HEK293 (cell line): Measurements from ENCODE around the gene DDX23.
A peak's percentile ranks its signal among the peaks of the same experiment; 100 is the strongest.

Experiments
- CTCF ChIA-PET: fragments of 350-600 bp; formaldehyde crosslinking; extraction: SDS; loops from one replicate; lab custom pipeline; 2021; ENCODE audit warnings: antibody characterized with exemption; lab: Yijun Ruan, JAX
- POLR2A ChIA-PET: fragments of 300-600 bp; formaldehyde crosslinking; extraction: SDS; loops from one replicate; lab custom pipeline; 2020; ENCODE audit warnings: antibody characterized with exemption, inconsistent platforms; lab: Yijun Ruan, JAX
- H3K27ac ChIP-seq: fragments of 200-500 bp; sonication (Bioruptor generic); 2 replicates; pipeline ENCODE4 v1.5.1; 2014; ENCODE audit warnings: low read depth, low read length, control low read depth, inconsistent platforms; ENCODE audit errors: extremely low read depth
- H3K36me3 ChIP-seq, 2 experiments: fragments of 200-500 bp in 1 of 2; sonication (Bioruptor generic) in 1 of 2; 1 replicate in 1 of 2; 2 replicates in 1 of 2; pipeline ENCODE4 v1.5.1; 2014 to 2017; ENCODE audit warnings: inconsistent platforms in 2 of 2, low read length in 2 of 2; ENCODE audit not compliant: control insufficient read depth in 2 of 2, insufficient read depth in 1 of 2
- H3K4me1 ChIP-seq: fragments of 200-500 bp; sonication (Bioruptor generic); 2 replicates; pipeline ENCODE4 v1.5.1; 2014; ENCODE audit warnings: mild to moderate bottlenecking, low read length, inconsistent platforms; ENCODE audit not compliant: control insufficient read depth, insufficient read depth
- H3K4me3 ChIP-seq: 2 replicates; pipeline ENCODE4 v1.5.1; 2011; ENCODE audit warnings: low read depth, mild to moderate bottlenecking, control low read depth, low read length, moderate library complexity
- H3K9me3 ChIP-seq: fragments of 200-500 bp; sonication (Bioruptor generic); 2 replicates; pipeline ENCODE4 v1.5.1; 2014; ENCODE audit warnings: low read depth, low read length, inconsistent platforms; ENCODE audit not compliant: control insufficient read depth, insufficient read depth
- ATF2 ChIP-seq: fragments of 450-650 bp; formaldehyde crosslinking; IDR thresholded peaks from 2 replicates; pipeline ENCODE4 v1.5.1; 2016; ENCODE audit warnings: missing biosample characterization, missing genetic modification characterization, low read depth
- FEZF1 ChIP-seq: fragments of 450-650 bp; formaldehyde crosslinking; IDR thresholded peaks from 2 replicates; pipeline ENCODE4 v1.5.1; 2016; ENCODE audit warnings: missing biosample characterization, missing genetic modification characterization
- KLF10 ChIP-seq: fragments of 450-650 bp; IDR thresholded peaks from 2 replicates; pipeline ENCODE4 v1.5.1; 2018; ENCODE audit warnings: missing biosample characterization, mild to moderate bottlenecking, missing genetic modification characterization
- SCRT1 ChIP-seq: fragments of 450-650 bp; formaldehyde crosslinking; IDR thresholded peaks from 2 replicates; pipeline ENCODE4 v1.5.1; 2016; ENCODE audit warnings: missing biosample characterization, missing genetic modification characterization, borderline replicate concordance
- SCRT2 ChIP-seq: fragments of 450-650 bp; formaldehyde crosslinking; IDR thresholded peaks from 2 replicates; pipeline ENCODE4 v1.5.1; 2016; ENCODE audit warnings: missing biosample characterization, missing genetic modification characterization
- SP3 ChIP-seq: fragments of 450-650 bp; formaldehyde crosslinking; IDR thresholded peaks from 2 replicates; pipeline ENCODE4 v1.5.1; 2016; ENCODE audit warnings: missing biosample characterization, missing genetic modification characterization
- YY1 ChIP-seq: fragments of 450-650 bp; formaldehyde crosslinking; IDR thresholded peaks from 2 replicates; pipeline ENCODE4 v1.5.1; 2018; ENCODE audit warnings: missing biosample characterization, missing genetic modification characterization
- ZBTB10 ChIP-seq: fragments of 450-650 bp; formaldehyde crosslinking; IDR thresholded peaks from 2 replicates; pipeline ENCODE4 v1.5.1; 2016; ENCODE audit warnings: missing biosample characterization, missing genetic modification characterization
- ZFHX2 ChIP-seq: fragments of 450-650 bp; formaldehyde crosslinking; conservative IDR thresholded peaks from 2 replicates; pipeline ENCODE4 v1.5.1; 2016; ENCODE audit warnings: missing biosample characterization, missing genetic modification characterization
- ZNF132 ChIP-seq: fragments of 450-650 bp; formaldehyde crosslinking; IDR thresholded peaks from 2 replicates; pipeline ENCODE4 v1.5.1; 2017; ENCODE audit warnings: missing biosample characterization, missing genetic modification characterization, borderline replicate concordance
- ZNF184 ChIP-seq: fragments of 450-650 bp; IDR thresholded peaks from 2 replicates; pipeline ENCODE4 v1.5.1; 2018; ENCODE audit warnings: missing biosample characterization, mild to moderate bottlenecking, missing genetic modification characterization
- ZNF248 ChIP-seq: fragments of 450-650 bp; formaldehyde crosslinking; IDR thresholded peaks from 2 replicates; pipeline ENCODE4 v1.5.1; 2017; ENCODE audit warnings: missing biosample characterization, missing genetic modification characterization
- ZNF433 ChIP-seq: fragments of 450-650 bp; formaldehyde crosslinking; IDR thresholded peaks from 2 replicates; pipeline ENCODE4 v1.5.1; 2016; ENCODE audit warnings: missing biosample characterization, missing genetic modification characterization, low read depth
- ZNF488 ChIP-seq: fragments of 450-650 bp; formaldehyde crosslinking; IDR thresholded peaks from 2 replicates; pipeline ENCODE4 v1.5.1; 2016; ENCODE audit warnings: missing biosample characterization, missing genetic modification characterization
- ZNF544 ChIP-seq: fragments of 450-650 bp; formaldehyde crosslinking; IDR thresholded peaks from 2 replicates; pipeline ENCODE4 v1.5.0; 2017; ENCODE audit warnings: missing biosample characterization, missing genetic modification characterization
- ZNF560 ChIP-seq: fragments of 450-650 bp; formaldehyde crosslinking; IDR thresholded peaks from 2 replicates; pipeline ENCODE4 v1.5.1; 2017; ENCODE audit warnings: missing biosample characterization, missing genetic modification characterization, borderline replicate concordance
- ZNF585B ChIP-seq: fragments of 450-650 bp; formaldehyde crosslinking; IDR thresholded peaks from 2 replicates; pipeline ENCODE4 v1.5.1; 2016; ENCODE audit warnings: missing biosample characterization, missing genetic modification characterization
- ZNF660 ChIP-seq: fragments of 450-650 bp; IDR thresholded peaks from 2 replicates; pipeline ENCODE4 v1.5.1; 2018; ENCODE audit warnings: missing biosample characterization, mild to moderate bottlenecking, missing genetic modification characterization
- ZNF664 ChIP-seq: fragments of 450-650 bp; formaldehyde crosslinking; IDR thresholded peaks from 2 replicates; pipeline ENCODE4 v1.5.1; 2016; ENCODE audit warnings: missing biosample characterization, missing genetic modification characterization
- ZNF677 ChIP-seq: fragments of 450-650 bp; IDR thresholded peaks from 2 replicates; pipeline ENCODE4 v1.5.0; 2018; ENCODE audit warnings: missing biosample characterization, mild to moderate bottlenecking, missing genetic modification characterization, moderate library complexity
- ZNF692 ChIP-seq: fragments of 450-650 bp; formaldehyde crosslinking; IDR thresholded peaks from 2 replicates; pipeline ENCODE4 v1.5.1; 2016; ENCODE audit warnings: missing biosample characterization, missing genetic modification characterization
- ZNF837 ChIP-seq: fragments of 450-650 bp; formaldehyde crosslinking; IDR thresholded peaks from 2 replicates; pipeline ENCODE4 v1.5.1; 2016; ENCODE audit warnings: missing biosample characterization, missing genetic modification characterization
- ZSCAN16 ChIP-seq: fragments of 450-650 bp; formaldehyde crosslinking; IDR thresholded peaks from 2 replicates; pipeline ENCODE4 v1.5.1; 2016; ENCODE audit warnings: missing biosample characterization, missing genetic modification characterization
- ZSCAN30 ChIP-seq: fragments of 450-650 bp; IDR thresholded peaks from 2 replicates; pipeline ENCODE4 v1.5.1; 2018; ENCODE audit warnings: missing biosample characterization, mild to moderate bottlenecking, missing genetic modification characterization, moderate library complexity
- TF ChIP-seq, protein P1 (sequence below): fragments of 450-650 bp; formaldehyde crosslinking; IDR thresholded peaks from 2 replicates; pipeline ENCODE4 v1.5.1; 2016; ENCODE audit warnings: missing biosample characterization, missing genetic modification characterization

Gene DDX23

DNA sequence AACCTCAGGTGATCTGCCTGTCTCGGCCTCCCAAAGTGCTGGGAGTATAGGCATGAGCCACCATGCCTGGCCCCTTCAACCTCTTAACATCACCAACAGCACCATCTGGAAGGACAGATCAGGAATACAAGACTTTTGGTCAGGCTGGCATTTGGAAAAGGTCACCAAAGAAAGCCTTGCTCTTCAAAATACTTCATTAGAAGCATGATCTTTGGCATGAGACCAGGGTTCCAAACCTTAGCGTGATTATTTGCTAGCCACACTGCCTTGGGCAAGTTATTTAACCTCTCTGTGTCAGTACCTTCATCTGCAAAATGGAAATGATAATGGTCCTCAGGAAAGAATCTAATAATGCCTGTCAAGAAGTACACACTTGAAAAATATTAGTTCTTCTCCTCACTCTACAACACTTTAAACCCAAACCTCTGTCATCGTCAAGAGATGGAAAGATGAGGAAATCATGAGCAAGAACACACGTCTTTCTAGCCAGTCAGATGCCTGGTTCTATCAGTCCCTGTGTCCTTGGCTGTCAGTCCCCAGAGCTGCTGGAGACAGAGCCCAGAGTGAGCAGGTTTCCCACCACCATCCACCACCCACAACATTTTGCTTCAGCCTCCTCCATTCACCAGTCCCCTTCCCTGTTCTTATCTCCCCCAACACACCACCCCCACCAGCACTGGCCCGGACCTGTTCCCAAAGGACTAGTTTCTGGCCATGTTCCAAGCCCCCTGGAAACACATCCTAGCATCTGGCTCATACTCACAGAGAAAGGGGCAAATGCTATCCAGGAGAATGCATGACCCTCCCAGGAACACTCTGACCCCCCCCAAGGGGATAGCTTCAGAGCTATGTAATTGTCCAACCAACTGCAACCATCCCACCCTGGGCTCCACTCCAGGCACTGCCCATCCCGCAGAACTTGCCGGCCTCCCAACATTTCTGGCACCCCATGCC, 65.1 kb downstream of the DDX23 start (continued):
- TF ChIP-seq ZNF692 (tag by site-specific recombination), result no peak
- TF ChIP-seq, protein P1, sequence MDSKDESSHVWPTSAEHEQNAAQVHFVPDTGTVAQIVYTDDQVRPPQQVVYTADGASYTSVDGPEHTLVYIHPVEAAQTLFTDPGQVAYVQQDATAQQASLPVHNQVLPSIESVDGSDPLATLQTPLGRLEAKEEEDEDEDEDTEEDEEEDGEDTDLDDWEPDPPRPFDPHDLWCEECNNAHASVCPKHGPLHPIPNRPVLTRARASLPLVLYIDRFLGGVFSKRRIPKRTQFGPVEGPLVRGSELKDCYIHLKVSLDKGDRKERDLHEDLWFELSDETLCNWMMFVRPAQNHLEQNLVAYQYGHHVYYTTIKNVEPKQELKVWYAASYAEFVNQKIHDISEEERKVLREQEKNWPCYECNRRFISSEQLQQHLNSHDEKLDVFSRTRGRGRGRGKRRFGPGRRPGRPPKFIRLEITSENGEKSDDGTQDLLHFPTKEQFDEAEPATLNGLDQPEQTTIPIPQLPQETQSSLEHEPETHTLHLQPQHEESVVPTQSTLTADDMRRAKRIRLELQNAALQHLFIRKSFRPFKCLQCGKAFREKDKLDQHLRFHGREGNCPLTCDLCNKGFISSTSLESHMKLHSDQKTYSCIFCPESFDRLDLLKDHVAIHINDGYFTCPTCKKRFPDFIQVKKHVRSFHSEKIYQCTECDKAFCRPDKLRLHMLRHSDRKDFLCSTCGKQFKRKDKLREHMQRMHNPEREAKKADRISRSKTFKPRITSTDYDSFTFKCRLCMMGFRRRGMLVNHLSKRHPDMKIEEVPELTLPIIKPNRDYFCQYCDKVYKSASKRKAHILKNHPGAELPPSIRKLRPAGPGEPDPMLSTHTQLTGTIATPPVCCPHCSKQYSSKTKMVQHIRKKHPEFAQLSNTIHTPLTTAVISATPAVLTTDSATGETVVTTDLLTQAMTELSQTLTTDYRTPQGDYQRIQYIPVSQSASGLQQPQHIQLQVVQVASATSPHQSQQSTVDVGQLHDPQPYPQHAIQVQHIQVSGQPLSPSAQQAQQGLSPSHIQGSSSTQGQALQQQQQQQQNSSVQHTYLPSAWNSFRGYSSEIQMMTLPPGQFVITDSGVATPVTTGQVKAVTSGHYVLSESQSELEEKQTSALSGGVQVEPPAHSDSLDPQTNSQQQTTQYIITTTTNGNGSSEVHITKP (tag by site-specific recombination), result peak; percentile 54; the same call in 1 of the 2 replicates
- no peak for TF ChIP-seq ZNF837 (tag by site-specific recombination)
- peak; percentile 99 for TF ChIP-seq ZFHX2
- TF ChIP-seq KLF10 (tag by site-specific recombination), result no peak
- TF ChIP-seq ZNF433 (tag by site-specific recombination), result no peak
- TF ChIP-seq ATF2, result no peak
- no peak for TF ChIP-seq ZBTB10

- H3K36me3 ChIP-seq, result peaks cover 0 to 30% of the 10 kb centered on the region in 2 experiments; a peak in 2 of 3 replicates
- H3K9me3 ChIP-seq, result no peaks in the 10 kb centered on the region
- CTCF ChIA-PET, result interaction anchor here (2.4 kb wide), 1 partner anchor 31 kb away, joined by 12 read pairs; no protein-coding TSS in a partner anchor
- no peak overlapping the region for H3K4me3 ChIP-seq
- no peak overlapping the region for H3K27ac ChIP-seq
- POLR2A ChIA-PET, result no interaction called here
- H3K4me1 ChIP-seq, result peaks cover 6% of the 10 kb centered on the region
- TF ChIP-seq ZNF664 (no peak), ZNF560 (tag by site-specific recombination) (no peak), FEZF1 (tag by site-specific recombination) (no peak), ZNF248 (no peak), ZSCAN30 (tag by site-specific recombination) (no peak), ZNF585B (tag by site-specific recombination) (no peak), ZNF660 (no peak), SCRT1 (tag by site-specific recombination) (peak; percentile 73), ZSCAN16 (tag by site-specific recombination) (no peak), ZNF132 (tag by site-specific recombination) (no peak), ZNF184 (no peak), ZNF677 (tag by site-specific recombination) (no peak), SCRT2 (tag by site-specific recombination) (peak; percentile 85), SP3 (tag by site-specific recombination) (no peak), ZNF544 (tag by site-specific recombination) (no peak), ZNF692 (tag by site-specific recombination) (no peak), YY1 (tag by site-specific recombination) (no peak), ZNF488 (tag by site-specific recombination) (no peak)
Observed at GRCh38 chr12:48783432-48783831, 68.5 kb downstream of the DDX23 start.
